Measurements from ENCODE around the gene ZIC1.

ZIC1 gene

DNA sequence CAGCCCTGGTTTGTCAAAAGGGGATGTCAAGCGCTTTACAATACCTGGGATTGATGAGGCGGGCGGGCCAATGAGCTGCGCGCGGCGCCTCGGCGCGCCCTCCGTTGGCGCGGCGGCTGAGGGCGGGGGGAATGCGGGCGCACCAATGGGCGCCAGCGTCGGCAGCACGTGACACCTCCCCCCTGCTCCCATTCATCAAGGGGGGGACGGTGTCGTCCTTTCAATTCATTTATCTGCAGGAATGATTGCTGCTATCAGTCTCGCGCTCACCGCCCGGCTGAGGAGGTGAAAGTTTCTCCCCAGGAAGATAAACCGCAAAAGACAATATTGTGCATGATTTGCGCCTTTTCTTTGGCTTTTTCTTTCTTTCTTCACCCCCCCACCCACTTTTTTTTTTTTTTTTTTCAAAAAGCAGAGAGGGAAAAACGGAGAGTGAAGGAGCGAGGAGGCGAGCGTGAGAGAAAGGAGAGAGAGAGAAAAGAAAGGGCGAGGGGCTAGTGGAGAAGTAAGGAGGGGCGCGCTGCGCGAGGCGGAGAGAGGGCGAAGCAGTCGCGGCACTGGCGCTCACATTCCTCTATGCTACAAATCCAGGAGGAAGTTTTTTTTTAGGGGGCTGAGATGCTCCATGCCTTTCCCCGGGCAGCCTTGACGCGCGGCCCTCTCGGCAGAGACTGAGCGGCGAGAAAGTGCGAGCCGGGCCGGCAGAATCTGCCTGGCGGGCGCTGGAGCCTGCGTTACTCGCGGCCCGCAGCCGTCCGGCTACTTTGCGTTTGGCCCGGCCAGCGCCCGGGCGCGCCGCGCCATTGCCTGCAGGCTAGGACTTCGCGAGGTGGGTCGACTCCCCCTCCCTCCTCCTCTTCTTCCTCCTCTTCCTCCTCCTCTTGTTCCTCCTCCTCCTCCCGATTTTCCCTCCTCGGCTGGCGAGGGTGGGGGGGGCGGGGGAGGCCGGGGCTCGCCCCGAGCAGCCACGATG, at the start of gene ZIC1:
ZIC1 (plus strand) TSS at position 223 of the 973 bp plus-strand sequence; CDS start at position 971, 748 bp downstream.
- DNase-seq (ENCODE audit: low read depth, low spot score) = peak; percentile 94

DNA sequence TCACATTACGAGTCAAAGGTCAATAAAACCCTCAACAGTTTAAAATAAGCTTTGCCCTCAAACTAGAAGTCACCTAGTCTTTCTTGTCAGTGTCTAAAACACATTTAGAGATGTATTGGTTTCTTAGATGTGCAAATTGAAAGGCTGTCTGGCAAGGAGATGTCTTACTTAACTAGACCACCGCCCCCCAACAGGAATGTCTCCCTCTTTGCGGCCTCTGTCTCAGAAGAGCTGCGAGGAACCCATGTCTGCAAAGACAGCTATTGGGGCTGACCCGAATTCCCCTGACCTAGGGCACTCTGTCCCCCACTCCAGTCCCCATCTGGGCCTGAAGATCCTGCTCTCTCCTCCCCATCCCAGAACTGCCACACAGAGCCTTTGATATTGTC, 49.1 kb upstream of the ZIC1 start:
- no peak for DNase-seq (ENCODE audit: low read depth, low spot score)

DNA sequence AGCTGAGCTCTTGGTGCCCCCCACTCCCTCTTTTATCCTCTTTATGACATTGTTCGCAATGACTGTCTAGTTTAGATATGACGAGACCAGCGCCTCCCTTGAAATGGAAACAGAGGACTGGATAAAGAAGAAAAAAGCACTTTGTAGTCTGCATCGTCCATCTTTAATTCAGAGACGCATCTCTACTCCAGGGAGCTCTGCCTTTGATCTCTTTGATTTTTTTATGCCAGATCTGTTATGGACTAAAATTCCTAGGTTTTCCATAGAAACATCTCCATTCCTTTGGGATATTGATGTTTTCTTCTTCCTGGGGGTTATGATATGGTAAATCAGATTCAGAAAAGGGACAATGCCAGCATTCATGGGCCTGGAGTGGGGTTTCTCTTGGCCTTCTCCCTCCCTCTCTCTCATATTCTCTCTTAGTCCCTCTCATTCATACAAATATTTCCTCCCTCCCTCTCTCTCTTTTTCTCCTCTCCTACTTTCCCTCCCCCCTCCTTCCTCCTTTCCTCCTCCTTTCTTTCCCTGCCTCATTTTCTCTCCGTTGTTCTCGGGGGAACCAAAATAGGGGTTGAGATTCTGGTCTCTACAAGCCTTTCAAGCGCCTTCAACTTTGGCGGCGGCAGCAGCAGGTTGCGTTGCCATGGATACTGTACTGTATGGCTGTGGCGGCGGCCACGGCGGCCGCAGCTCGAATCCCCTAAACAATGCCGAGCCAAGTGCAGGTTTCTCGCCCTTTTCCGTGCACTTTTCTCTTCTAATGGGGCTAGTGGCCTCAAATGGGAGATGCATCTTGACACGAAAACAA, 48.3 kb upstream of the ZIC1 start:
- no peak for DNase-seq (ENCODE audit: low read depth, low spot score)

DNA sequence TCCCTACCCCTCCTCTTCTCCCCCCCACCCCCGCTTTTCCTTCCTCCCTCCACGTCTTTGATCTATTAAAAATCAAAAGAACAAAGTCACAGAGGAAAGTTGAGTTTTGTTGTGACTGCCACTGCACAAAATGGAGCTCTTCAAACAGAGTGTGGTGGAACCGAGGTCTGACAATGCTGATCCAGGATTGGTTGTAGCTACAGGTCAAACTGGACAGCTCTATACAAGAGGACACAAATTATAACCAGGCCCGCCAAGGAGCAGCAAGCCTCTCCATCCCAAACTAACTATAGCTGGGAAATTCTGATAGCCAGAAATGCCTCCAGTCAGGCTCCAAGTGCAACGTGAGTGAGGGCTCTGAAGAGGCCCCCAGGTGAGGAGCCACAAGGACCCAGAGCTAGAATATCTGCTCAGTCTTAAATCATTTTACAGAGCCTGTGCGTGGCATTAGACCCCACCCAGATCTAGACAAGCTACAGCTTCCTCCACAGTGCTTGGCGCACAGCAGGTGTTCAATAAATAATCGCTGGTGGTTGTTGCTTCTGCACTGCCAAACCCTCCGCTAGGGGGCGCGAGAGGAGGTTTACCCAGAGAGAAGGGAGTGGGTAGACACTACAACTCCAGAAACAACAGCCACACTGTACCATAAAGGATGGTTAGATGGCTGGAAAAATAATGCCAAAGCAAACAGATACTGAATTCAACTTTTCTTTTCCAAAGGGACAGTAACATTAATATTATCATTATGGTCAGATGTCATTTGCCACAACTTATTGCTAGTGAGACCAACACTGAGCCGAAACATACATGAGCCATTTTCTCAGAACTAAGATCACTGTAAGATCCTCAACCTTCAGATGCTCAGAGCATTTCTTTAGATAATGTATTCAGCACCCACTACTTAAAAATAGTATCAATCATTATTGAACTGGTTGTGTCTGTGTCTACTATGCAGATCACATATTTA, 47.4 kb upstream of the ZIC1 start:
- DNase-seq (ENCODE audit: low read depth, low spot score) = no peak

GRCh38 chr3:147364771-147365170, 44.4 kb upstream of the ZIC1 start:
- no peak for DNase-seq (ENCODE audit: low read depth, low spot score)

DNA sequence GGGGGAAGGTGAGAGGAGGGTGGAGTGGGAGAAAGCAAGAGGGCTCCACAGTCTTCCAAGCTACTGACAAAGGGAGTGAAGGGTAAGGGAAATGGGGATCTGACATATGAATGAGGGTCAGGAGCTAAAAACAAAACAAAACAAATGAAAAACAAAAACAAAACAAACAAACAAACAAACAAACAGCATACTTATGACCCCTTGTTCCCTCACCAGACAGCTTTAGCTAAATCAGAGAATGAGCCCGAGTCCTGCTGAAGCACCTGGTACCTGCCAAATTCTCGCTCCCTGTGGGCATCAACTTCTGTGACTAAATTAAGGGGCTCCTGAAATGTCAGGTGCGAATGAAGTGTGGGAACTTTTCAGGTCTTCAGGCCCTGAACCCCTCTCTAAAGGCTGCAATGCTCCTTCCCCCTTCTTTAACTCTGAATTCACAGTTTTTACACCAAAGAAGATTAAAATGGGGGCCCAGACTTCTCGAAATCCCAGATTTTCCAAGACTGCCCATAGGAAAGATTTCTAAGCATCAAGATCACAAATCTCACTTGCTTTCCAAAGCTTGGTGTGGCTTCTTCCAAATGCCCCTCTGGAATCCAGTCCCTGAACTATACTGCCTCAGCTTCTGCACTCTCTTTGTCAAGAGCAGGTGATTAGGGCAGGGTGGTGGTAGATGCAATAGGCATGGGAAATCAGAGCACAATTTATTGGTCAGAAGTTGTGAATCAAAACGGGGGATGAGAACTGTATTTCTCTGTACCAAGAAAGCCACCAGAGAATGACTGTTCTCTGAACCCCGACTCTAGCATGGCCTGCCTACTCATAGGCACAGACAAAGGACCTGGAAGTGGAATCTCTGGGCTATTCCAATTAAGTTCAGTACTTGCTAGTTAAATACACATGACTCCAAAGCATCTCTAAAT, 43.7 kb upstream of the ZIC1 start:
- DNase-seq (ENCODE audit: low read depth, low spot score) = no peak

- DNase-seq (ENCODE audit: low read depth, low spot score) = no peak
Observed at GRCh38 chr3:147367676-147368075, 41.5 kb upstream of the ZIC1 start.

GRCh38 chr3:147368151-147368550, 41.0 kb upstream of the ZIC1 start:
- no peak for DNase-seq (ENCODE audit: low read depth, low spot score)

- no peak for DNase-seq (ENCODE audit: low read depth, low spot score)
Observed at GRCh38 chr3:147368561-147369221, 40.5 kb upstream of the ZIC1 start.

GRCh38 chr3:147369231-147369630, 39.9 kb upstream of the ZIC1 start:
- no peak for DNase-seq (ENCODE audit: low read depth, low spot score)

DNA sequence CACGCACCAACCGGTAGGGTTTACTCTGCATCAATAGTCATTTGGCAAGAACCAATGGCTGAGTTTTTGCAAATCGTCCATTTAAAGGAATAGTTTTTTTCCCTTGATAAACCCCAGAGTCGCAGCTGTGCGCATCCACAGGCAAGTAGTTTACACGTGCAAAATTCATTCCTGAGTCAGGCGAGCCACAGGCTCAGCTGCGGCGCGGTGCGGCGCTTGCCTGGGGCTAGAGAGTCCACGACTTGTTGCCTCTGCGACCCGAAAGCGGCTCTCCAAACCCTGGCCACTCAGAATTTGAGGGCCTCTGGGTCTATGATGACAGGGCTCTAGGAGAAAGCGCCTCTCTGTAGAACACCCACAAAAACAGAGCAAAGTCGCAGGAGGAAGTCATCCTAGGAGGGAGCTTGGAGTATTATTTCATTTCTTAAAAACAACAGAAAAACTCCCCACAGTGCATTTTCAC, 39.5 kb upstream of the ZIC1 start:
- no peak for DNase-seq (ENCODE audit: low read depth, low spot score)

DNA sequence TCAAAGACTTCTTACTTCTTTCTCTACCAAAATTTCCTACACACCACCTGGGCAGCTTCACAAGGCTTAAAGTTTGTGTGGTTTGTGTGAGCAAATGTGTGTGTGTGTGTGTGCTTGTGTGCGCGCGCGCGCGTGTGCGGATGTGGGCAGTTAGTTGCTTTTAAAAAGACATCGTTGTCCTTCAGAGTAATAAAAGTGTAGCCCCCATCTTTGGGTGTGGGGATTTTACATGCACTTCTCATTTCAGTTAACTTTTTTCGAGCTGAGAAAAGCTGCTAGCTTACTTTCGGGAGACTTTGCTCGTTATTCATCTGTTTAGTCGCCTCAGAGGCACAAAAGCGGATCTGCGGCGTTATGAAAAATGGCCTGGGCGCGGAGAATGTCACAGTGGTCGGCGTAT, 38.8 kb upstream of the ZIC1 start:
- DNase-seq (ENCODE audit: low read depth, low spot score) = no peak

DNA sequence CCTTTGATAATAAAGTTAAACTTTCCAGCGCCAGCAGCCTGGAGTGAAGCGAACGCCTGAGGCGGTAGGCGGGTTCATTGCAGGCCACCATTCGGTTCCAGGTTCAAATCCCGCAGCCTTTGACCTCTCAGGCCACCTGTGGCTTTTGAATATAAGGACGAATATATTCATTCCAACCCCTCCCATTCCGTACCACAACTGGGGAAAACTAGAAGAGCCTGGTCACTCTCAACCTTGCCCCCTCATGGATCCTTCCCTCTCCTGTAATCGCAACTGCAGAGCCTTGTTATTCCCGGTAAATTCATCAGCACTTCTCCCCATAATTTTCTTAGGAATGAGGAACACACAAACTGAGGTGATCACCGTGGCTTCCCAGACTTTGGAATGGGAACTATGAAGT, 38.0 kb upstream of the ZIC1 start:
- no peak for DNase-seq (ENCODE audit: low read depth, low spot score)

DNA sequence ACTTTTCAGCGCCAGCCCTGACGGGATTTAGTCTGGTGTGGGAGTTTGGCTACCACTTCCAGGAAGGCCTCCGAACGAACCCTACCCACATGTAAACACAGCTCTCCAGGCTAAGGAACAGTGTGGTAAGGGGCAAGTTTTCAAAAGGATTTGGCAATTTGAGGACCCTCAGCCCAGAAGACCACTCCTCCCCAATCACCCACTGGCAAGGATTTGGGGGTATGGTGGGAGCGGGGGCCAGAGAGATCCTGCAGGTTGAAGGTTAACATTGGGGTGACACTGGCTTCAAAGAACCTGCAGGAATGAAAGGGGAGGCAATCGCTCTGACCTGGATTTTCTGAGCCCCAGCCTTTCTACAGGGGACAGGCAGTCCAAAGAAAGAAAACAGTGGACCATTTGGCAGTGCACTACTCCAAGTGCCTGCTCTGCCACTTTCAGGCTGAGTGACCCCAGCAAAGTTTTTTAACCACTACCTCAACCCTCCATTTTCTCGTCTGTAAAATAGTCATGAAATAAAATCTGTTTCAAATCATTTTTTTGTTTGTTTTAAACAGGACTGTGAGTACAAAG, 37.3 kb upstream of the ZIC1 start:
- DNase-seq (ENCODE audit: low read depth, low spot score) = no peak

- no peak for DNase-seq (ENCODE audit: low read depth, low spot score)
Observed at GRCh38 chr3:147372525-147373027, 36.6 kb upstream of the ZIC1 start.

DNA sequence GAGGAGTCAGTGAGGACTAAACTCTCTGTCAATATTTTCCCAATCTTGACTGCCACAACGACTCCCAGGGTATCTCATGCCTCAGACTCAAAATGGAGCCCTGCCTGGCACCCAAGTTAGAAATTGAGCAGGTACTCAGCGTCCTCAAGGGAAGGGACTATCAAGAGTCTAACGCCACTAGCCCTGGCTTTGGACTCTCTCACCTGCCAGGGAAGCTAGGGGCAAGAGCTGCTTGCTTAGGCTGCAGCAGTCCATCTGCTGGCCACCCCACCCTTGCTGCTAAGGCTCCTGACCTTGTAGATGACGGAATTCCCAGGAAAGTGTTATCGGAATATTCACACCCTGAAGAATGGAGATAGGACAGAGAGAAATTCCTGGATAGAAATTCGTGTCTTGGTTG, 35.9 kb upstream of the ZIC1 start:
- no peak for DNase-seq (ENCODE audit: low read depth, low spot score)

GRCh38 chr3:147377412-147378367, 31.5 kb upstream of the ZIC1 start:
- DNase-seq (ENCODE audit: low read depth, low spot score) = no peak

GRCh38 chr3:147379651-147380050, 29.5 kb upstream of the ZIC1 start:
- DNase-seq (ENCODE audit: low read depth, low spot score) = no peak
